Ovary (tissue), 9 donors: ENCODE results near the gene ZNF225. TPM values are rescaled to one million over a fixed set of nuclear protein-coding genes. Genes with fewer than 3 reads are reported as not detected.
"Not testable (repeated sequence)": the region's sequence is repeated elsewhere in the genome, so short reads cannot be mapped to it uniquely, and the experiment has no call there.

Experiments
- DNase-seq, 5 donors: peaks; one replicate each; pipeline ENCODE4 v3.0.0-alpha.2; 2019 to 2020
- H3K27ac ChIP-seq, 2 donors: fragments of 200-600 bp; one replicate each; pipeline versions ENCODE4 v1.5.1 to v1.8.0; 2019 to 2022
- H3K27me3 ChIP-seq: fragments of 200-600 bp; one replicate; pipeline ENCODE4 v1.8.0; 2022
- H3K36me3 ChIP-seq: fragments of 200-600 bp; sonication (generic); one replicate; pipeline ENCODE4 v1.5.1; 2019
- H3K4me1 ChIP-seq: one replicate; pipeline ENCODE4 v1.8.1; 2013; ENCODE audit warnings: mild to moderate bottlenecking, moderate library complexity; ENCODE audit not compliant: insufficient read depth
- H3K4me3 ChIP-seq: fragments of 200-600 bp; sonication (generic); one replicate; pipeline ENCODE4 v1.5.1; 2017
- H3K9me3 ChIP-seq, 2 donors: fragments of 200-600 bp in 1 of 2; sonication (generic) in 1 of 2; one replicate each; pipeline versions ENCODE4 v1.5.1 to v1.8.1; 2013 to 2019; ENCODE audit warnings: mild to moderate bottlenecking in 1 of 2, moderate library complexity in 1 of 2
- EP300 ChIP-seq: sonication (generic); formaldehyde crosslinking; IDR thresholded peaks from one replicate; pipeline ENCODE4 v1.6.1; 2017; ENCODE audit warnings: antibody characterized with exemption
- POLR2A ChIP-seq: fragments of 450-650 bp; IDR thresholded peaks from one replicate; pipeline ENCODE4 v1.6.1; 2017; ENCODE audit warnings: antibody characterized with exemption, mild to moderate bottlenecking, moderate library complexity
- WGBS, 3 donors: extraction: QIAGEN DNeasy Blood & Tissue Kit in 1 of 3; methylation state at CpG; one replicate each; pipeline versions ENCODE4 v1.1.5 to v1.1.7; 2013 to 2017; 5-methylcytosine and 5-hydroxymethylcytosine counted together
- intact Hi-C, 4 donors: fragments of 100-400 bp; cut with DNase I; formaldehyde crosslinking; loops; one replicate each; pipeline versions ENCODE4 v1.11.0 to v1.15.1; 2022 to 2023
- polyA plus RNA-seq, 2 donors: library from polyadenylated mRNA; stranded (reverse); fragments of 200-250 nt in 1 of 2; fragments of 350-450 nt in 1 of 2; fragmentation: Illumina TruSeq in 1 of 2; extraction: RNeasy Lipid Tissue Mini Kit (QIAGEN cat#74804) in 1 of 2; gene quantifications; one replicate each; pipeline ENCODE4 v1.2.3, GENCODE V29; 2013 to 2014
- total RNA-seq, 7 donors: library from RNA; depleted of rRNA in 2 of 7; stranded (reverse); fragments of >200 nt in 2 of 7; fragmentation: NEBNext Ultra II Directional in 3 of 7; extraction: Animal tissue kit (Norgen Biotek cat#: 25700) in 3 of 7; gene quantifications; one replicate each; pipeline versions ENCODE4 v1.1.0 to v1.2.4, GENCODE V29; 2016 to 2023
- TF ChIP-seq, protein P1 (sequence below), 3 donors: fragments of 450-650 bp in 2 of 3; fragments of 200-600 bp in 1 of 3; IDR thresholded peaks; one replicate each; pipeline versions ENCODE4 v1.5.1 to v1.8.0; 2016 to 2022; ENCODE audit warnings: antibody characterized with exemption in 3 of 3, mild to moderate bottlenecking in 1 of 3
- donor health status: DM: no; HTN: no; CAD: no; lungs with moderate emphysema.
- donor health status: DM: no; HTN: no; CAD: no.
- donor health status: Bipolar disorder and iron deficiency.
- donor health status: DM: yes; HTN: yes; CAD: no.
- donor health status: DM: no; HTN: no; CAD: no.
- donor health status: DM: yes; HTN: yes; CAD: no.

Gene ZNF225
- total and polyA plus RNA-seq, 9 donors, result 3.5 to 8.2 (median 6.4) TPM

DNA sequence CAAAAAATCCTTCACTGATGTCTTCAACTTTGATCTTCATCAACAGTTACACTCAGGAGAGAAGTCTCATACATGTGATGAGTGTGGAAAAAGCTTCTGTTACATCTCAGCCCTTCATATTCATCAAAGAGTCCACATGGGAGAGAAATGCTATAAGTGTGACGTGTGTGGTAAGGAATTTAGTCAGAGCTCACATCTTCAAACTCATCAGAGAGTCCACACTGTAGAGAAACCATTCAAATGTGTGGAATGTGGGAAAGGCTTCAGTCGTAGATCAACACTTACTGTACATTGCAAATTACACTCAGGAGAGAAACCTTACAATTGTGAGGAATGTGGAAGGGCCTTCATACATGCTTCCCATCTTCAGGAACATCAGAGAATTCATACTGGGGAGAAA lies 43.3 kb downstream of the ZNF225 start:
- Histone ChIP-seq H3K36me3 (peaks cover 4% of the 10 kb centered on the region), H3K27ac (no peak overlapping the region), H3K4me1 (no peaks in the 10 kb centered on the region), H3K27me3 (no peaks in the 10 kb centered on the region), H3K4me3 (no peak overlapping the region), H3K9me3 (peaks cover 13 to 59% of the 10 kb centered on the region in 2 donors)
- no peak for TF ChIP-seq POLR2A
- 94 to 98% (median 96%) methylated on average over 2 of the region's 2 CpGs for WGBS, 3 donors
- no peak for DNase-seq
- intact Hi-C loops, result no loop called here

DNA sequence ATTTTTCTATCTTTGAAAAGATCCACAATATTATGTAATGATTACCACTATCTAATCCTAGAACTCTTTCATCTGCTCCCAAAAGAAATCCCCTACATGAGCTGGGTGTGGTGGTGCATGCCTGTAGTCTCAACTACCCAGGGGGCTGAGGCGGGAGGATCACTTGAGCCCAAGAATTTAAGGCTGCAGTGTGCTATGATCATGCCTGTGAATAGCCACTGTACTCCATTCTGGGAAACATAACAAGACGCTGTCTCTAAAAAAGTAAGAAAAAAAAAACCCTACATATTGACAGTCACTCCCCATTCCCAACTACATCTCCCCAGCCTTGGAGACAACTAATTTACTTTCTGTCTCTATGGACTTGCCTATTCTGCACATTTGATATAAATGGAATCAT lies 50.6 kb downstream of the ZNF225 start:
- WGBS, 3 donors, result 88 to 94% (median 89%) methylated on average over 2 of the region's 2 CpGs
- no peaks in the 10 kb centered on the region for H3K27me3 ChIP-seq
- no peaks in the 10 kb centered on the region for H3K36me3 ChIP-seq
- H3K4me1 ChIP-seq, result peaks cover 5% of the 10 kb centered on the region
- no peak for DNase-seq
- H3K4me3 ChIP-seq, result no peak overlapping the region
- H3K27ac ChIP-seq, result no peak overlapping the region
- intact Hi-C loops, result loop anchor here in 1 of 4 donors (5.0 kb wide), 1 partner anchor 51 kb away; the partner anchor contains the start of gene ZNF225
- peaks cover 0 to 17% of the 10 kb centered on the region in 2 donors for H3K9me3 ChIP-seq
- no peak for TF ChIP-seq POLR2A
- TF ChIP-seq, protein P1, sequence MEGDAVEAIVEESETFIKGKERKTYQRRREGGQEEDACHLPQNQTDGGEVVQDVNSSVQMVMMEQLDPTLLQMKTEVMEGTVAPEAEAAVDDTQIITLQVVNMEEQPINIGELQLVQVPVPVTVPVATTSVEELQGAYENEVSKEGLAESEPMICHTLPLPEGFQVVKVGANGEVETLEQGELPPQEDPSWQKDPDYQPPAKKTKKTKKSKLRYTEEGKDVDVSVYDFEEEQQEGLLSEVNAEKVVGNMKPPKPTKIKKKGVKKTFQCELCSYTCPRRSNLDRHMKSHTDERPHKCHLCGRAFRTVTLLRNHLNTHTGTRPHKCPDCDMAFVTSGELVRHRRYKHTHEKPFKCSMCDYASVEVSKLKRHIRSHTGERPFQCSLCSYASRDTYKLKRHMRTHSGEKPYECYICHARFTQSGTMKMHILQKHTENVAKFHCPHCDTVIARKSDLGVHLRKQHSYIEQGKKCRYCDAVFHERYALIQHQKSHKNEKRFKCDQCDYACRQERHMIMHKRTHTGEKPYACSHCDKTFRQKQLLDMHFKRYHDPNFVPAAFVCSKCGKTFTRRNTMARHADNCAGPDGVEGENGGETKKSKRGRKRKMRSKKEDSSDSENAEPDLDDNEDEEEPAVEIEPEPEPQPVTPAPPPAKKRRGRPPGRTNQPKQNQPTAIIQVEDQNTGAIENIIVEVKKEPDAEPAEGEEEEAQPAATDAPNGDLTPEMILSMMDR (IDR thresholded peaks at IDR 0.05), result no peak
- TF ChIP-seq EP300, result no peak

DNA sequence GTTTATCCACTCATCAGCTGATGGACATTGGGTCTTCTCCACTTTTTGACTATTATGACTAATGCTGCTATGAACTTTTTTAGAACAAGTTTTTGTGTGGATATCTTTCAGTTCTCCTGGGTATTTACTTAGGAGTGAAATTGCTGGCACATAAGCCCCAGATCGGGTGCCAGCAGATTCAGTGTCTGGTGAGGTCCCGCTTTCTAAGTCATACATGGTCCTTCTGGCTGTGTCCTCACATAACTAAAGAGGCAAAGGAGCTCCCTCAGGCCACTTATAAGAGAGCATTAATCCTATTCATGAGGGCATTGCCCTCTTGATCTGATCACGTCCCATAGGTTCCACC lies 51.1 kb downstream of the ZNF225 start:
- peaks cover 5% of the 10 kb centered on the region for H3K4me1 ChIP-seq
- 61 to 66% (median 61%) methylated on average over 3 of the region's 3 CpGs for WGBS, 3 donors
- H3K36me3 ChIP-seq, result no peaks in the 10 kb centered on the region
- H3K9me3 ChIP-seq, result peaks cover 0 to 20% of the 10 kb centered on the region in 2 donors
- H3K27me3 ChIP-seq, result no peaks in the 10 kb centered on the region
- peak overlapping the region; percentile 68 for H3K4me3 ChIP-seq
- no peak for DNase-seq
- TF ChIP-seq, protein P1 (IDR thresholded peaks at IDR 0.05), result no peak
- no peak for TF ChIP-seq EP300
- TF ChIP-seq POLR2A, result no peak
- H3K27ac ChIP-seq, result peak overlapping the region in 1 of 2 donors; percentile 83
- intact Hi-C loops, result loop anchor here in 1 of 4 donors (5.0 kb wide), 1 partner anchor 52 kb away; the partner anchor contains the start of gene ZNF225

DNA sequence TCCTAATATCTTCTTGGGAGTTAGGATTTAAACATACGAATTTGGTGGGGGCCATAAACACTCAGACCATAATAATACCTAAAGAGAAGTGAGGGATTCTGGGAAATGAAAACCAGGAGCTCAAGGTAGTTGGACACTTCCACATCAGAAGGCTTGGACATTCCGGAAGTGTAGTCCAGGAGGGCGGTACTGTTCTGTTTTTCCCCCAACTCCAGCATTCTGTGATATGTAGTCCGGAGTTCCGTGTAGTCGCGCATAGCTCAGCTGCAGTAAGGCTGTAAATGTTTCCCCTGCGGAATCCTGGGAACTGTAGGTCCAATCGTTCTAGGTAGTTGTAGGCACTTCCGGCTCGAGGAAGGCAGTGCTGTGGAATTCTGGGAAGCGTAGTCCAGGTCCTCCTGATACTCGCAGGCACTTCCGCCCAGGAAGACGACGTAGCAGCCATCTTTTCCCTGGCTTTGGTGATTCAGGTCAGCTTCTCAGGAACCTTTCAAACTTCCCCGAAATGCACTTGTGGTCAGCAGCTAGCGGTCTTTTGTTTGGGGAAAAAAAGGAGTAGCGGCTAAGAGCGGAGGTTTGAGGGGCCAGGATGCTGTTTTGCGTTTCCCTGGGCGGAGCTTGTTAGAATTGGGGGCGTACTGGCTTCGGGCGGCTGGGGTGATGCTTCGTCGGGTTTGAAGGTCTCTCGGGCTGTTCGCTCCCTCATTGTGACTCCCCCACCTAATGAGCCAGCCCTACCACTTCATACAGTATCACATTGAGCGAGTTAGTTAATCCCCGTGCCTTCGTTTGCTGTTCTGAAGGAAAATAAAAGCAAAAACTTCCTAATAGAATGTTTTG lies 51.7 kb downstream of the ZNF225 start, which contains the start of gene ZNF226:
ZNF226 (plus strand) TSS at position 428 of the 840 bp plus-strand sequence. CDS start 4,981 bp downstream, outside the sequence.
- Histone ChIP-seq H3K4me3 (peak within 1 kb of the TSS; percentile 68), H3K27me3 (no peaks in the 10 kb centered on the region), H3K27ac (peak within 1 kb of the TSS; percentile 52 to 83), H3K9me3 (peaks cover 0 to 25% of the 10 kb centered on the region in 2 donors), H3K36me3 (no peaks in the 10 kb centered on the region), H3K4me1 (peaks cover 5% of the 10 kb centered on the region)
- DNase-seq, result peak; percentile 82 to 88 (median 84)
- WGBS, 3 donors, result 0 to 1% (median 0%) methylated on average over 32 of the region's 32 CpGs
- intact Hi-C loops, result loop anchor here in 1 of 4 donors (5.0 kb wide), 1 partner anchor 53 kb away; the partner anchor contains the start of gene ZNF225
- peak; percentile 46 for TF ChIP-seq POLR2A
- TF ChIP-seq, protein P1 (IDR thresholded peaks at IDR 0.05), result peak in 1 of 3 donors; percentile 5
- no peak for TF ChIP-seq EP300

DNA sequence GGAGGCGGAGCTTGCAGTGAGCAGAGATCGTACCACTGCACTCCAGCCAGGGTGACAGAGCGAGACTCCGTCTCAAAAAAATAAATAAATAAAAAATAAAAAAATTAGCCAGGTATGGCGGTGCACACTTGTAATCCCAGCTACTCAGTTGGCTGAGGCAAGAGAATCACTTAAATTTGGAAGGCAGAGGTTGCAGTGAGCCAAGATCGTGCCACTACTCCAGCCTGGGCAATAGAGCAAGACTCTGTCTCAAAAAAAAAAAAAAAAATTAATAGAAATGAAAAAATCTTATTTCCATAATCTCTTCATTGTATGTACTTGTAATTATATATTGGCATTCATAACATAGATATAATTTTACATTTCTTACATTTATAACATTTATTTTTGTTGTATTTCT lies 57.5 kb downstream of the ZNF225 start:
- H3K27ac ChIP-seq, H3K36me3 ChIP-seq, intact Hi-C loops, H3K4me1 ChIP-seq, DNase-seq, H3K4me3 ChIP-seq, H3K27me3 ChIP-seq: not testable (repeated sequence)
- peaks cover 0 to 78% of the 10 kb centered on the region in 2 donors for H3K9me3 ChIP-seq
- 92 to 99% (median 98%) methylated on average over 6 of the region's 6 CpGs for WGBS, 3 donors
